HG03175 (cell line): ENCODE measurements around the gene PKP3.
"Not testable (repeated sequence)": the region's sequence is repeated elsewhere in the genome, so short reads cannot be mapped to it uniquely, and the experiment has no call there.

ENCODE experiments used
- ATAC-seq: cut with Tn5 transposase; IDR thresholded peaks from one replicate; pipeline ENCODE4 v1.9.1; 2021; ENCODE audit warnings: mild to moderate bottlenecking, moderate library complexity; ENCODE audit not compliant: unreplicated experiment

The PKP3 gene

DNA sequence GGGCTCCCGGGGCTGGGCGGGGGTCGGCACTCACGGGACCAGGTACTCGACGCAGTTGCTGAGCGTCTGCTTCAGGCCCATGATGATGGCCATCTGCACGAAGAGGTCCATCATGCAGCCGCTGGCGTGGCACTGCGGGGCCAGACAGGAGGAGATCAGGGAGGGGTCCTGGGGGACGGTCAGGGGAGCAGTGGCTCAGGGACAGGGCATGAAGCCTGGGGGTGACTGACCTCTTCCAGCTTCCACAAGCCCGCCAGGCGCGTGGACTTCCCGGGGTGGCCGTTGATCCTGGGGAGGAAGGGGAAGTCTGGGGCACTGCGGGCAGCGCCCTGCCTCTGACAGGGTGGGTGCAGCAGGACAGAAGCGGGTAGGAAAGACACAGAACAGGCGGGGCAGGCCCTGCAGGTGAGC lies 26.9 kb downstream of the PKP3 start:
- no peak for ATAC-seq

DNA sequence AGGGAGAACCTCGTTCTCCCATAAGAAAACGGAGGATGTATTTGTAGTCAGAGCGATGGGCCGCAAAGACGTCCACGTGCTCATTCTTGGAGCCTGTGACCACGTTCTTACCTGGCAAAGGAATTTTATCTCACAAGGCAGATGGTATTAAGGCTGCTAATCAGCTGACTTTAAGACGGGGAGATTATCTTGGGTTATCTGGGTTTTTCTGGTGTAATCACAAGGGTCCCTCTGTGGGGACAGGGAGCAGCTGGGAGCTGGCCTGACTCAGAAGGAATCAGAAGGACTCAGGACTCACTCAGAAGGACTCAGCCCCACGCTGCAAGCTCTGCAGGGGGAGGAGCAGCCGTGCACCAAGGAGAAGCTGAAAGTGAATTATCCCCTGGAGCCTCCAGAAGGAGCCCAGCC lies 28.2 kb downstream of the PKP3 start:
- ATAC-seq, result no peak

GRCh38 chr11:424232-424631 lies 30.2 kb downstream of the PKP3 start:
- ATAC-seq, result no peak

DNA sequence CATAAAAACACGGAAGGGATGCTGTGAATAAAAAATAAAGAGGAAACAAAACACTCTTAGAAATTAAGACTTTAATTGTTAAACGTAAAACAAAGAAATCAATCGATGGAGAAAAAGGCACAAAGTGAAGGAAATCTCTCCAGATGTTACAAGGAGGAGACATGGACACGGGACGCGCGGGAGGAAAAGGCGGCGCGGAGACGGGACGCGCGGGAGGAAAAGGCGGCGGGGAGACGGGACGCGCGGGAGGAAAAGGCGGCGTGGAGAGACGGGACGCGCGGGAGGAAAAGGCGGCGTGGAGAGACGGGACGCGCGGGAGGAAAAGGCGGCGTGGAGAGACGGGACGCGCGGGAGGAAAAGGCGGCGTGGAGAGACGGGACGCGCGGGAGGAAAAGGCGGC lies 30.8 kb downstream of the PKP3 start:
- ATAC-seq, result not testable (repeated sequence)

DNA sequence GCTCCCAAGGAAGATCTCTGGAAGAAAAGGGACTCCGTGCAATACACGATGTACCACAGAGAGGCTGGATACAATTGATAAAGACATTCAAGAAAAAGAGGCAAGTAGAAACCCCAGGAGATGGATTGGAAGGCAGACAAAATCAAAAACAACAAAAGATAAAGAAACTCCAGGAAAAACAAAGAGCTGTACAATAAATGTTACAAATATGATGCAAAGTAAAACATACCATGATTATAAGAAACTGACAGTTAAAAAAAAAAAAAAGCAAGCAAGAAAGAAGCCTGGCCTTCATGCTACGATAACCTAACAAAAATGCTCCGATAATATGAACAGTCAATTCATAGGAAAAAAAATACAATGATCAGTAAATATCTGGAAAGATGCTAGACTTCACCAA lies 31.3 kb downstream of the PKP3 start:
- no peak for ATAC-seq

GRCh38 chr11:426851-427250 lies 32.8 kb downstream of the PKP3 start:
- no peak for ATAC-seq

DNA sequence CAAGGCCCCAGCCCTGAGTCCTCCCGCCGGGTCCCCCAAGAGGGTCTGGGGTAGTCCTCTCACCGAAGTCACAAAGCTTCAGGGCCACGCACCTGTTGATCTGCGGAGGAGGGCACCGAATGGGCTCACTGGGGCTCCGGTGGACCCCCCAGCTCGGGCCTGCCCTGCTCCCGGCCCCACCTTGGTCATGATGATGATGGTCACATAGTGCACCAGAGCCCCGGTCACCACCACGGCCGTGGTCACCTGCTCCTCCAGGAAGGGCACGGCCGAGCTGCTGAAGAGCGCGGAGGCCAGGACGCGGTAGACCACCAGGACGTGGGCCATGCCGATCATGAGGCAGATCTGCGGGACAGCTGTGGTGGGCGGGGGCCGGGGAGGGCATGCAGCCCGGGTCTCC lies 34.3 kb downstream of the PKP3 start:
- no peak for ATAC-seq

- no peak for ATAC-seq
Observed at GRCh38 chr11:429391-429790, 35.4 kb downstream of the PKP3 start.

DNA sequence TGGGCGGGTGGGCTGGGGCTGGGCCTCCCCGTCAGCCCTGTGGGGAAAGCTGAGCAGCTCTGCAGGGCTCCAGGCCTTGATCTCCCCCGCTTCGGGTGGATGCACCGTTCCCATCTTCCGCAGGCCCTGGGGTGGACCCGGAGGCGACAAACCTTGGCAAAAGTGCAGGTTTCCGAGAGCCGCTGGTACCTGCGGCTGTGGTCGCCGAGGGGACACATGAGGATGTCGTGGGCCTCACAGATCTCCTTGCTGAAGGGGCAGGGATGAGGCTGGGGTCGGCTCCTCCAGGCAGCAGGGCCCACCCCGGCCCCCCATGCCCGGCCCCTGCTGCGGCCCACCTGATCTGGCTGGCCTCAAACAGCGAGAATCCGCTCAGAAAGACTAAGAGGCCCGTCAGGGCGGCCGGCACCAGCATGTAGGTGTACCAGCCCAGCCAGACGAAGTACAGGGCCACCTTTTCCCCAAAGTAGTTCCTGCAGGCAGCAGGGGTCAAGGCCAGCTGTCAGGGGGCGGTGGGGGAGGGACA lies 36.0 kb downstream of the PKP3 start:
- no peak for ATAC-seq

GRCh38 chr11:431921-432320 lies 37.9 kb downstream of the PKP3 start:
- no peak for ATAC-seq

DNA sequence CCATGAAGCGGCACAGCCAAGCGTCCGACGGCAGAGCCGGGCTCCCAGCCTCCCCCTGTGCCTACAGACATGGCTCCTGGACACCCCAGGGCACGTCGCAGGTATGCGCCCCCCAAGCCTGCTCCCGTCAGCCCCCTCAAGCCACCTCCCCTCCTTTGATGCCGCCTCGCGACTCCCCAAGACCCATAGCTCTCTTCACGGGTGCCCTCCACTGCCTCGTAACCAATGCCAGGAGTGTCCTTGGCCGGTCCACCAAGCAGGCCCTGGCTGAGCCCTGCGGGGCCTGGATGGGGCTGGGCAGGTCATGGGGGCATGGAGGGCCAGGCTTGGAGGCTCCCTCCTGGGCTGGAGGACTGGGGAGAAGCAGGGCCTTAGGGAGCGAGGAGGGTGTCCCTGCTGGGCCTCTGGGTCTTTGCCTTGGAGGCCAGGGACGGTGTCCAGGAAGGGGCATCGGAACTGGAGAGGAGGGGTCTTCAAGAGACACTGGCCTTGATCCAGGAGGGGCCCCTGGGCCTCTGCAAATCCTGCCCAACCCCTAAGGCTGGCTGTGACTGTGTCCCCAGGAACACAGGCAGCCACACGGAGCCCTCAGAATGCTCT lies 38.6 kb downstream of the PKP3 start:
- no peak for ATAC-seq

- no peak for ATAC-seq
Observed at GRCh38 chr11:433111-433510, 39.1 kb downstream of the PKP3 start.

DNA sequence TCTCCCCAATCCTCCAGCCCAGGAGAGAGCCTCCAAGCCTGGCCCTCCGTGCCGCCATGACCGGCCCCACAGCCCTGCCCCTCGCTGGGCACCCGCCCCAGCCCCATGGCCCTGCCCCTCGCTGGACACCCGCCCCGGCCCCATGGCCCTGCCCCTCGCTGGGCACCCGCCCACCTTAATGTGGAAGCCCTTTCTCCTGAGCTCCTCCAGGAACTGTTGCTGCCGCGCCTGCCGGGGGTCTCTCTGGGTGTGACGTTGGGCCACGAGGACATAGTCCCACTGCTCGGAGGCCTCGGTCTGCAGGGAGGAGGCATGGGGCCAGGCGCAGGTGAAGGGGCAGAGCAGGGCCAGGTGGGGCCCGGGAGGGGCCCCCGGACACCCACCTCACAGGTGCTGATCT lies 39.6 kb downstream of the PKP3 start:
- no peak for ATAC-seq

DNA sequence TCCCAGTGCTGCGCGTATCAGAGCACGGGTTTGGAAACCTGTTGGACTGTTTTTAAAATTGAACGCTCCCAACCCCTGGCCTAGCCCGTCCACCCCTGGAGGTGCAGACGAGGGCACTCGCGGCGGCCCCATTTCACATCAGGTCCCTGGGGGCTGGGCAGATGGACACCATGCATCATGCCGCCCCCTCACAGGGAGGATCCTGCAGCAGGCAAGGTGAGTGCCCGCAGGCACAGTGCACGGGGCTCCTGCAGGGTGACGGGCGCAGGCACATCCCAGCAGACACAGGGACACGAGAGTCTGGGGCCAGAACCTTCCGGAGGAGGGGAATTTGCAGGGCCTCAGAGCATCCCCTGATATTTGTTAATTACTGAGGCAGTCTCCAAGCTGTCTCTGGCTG lies 40.5 kb downstream of the PKP3 start:
- no peak for ATAC-seq

DNA sequence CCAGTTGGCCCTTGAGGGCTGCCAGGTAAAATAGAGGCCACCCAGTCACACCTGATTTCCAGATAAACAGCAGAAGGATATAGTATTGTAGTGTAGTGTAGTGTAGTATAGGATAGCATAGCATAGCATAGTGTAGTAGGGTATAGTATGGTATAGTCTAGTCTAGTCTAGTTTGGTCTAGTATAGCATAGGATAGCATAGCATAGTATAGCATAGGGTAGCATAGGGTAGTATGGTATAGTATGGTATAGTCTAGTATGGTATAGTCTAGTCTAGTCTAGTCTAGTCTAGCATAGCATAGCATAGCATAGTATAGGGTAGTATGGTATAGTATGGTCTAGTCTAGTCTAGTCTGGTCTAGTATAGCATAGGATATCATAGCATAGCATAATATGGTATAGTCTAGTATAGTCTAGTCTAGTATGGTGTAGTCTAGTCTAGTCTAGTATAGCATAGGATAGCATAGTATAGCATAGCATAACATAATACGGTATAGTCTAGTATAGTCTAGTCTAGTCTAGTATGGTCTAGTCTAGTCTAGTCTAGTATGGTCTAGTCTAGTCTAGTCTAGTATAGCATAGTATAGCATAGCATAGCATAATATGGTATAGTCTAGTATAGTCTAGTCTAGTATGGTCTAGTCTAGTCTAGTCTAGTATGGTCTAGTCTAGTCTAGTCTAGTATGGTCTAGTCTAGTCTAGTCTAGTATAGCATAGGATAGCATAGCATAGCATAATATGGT lies 41.2 kb downstream of the PKP3 start:
- not testable (repeated sequence) for ATAC-seq

DNA sequence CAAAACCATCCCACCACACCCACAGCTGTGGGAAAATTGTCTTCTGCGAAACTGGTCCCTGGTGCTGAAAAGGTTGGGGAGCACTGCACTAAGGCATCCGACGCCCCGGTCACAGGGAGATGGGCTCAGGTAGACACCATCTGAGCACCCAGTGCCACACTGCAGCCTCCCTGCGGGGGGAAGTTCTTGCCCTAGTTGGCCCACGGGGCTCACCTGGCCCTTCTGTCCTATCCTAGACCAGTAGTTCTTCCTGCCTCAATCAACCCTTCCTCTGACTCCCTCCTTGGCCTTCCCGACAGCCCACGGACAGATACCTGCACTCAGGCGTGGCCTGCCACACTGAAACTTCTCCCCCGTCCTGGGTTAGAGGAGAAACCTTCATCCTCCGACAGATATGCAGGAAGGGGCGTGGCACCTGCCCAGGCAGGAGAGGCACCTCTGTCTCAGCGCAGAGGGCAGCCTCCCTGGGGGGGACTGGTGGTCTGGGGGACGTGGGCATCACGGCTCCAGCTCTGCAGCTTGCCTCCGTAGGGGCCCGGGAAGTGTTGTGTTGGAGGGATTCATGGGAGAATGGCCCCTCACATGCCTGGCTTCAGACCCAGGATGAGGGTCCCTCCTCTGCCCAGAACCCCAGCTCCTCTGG lies 43.3 kb downstream of the PKP3 start:
- ATAC-seq, result no peak

DNA sequence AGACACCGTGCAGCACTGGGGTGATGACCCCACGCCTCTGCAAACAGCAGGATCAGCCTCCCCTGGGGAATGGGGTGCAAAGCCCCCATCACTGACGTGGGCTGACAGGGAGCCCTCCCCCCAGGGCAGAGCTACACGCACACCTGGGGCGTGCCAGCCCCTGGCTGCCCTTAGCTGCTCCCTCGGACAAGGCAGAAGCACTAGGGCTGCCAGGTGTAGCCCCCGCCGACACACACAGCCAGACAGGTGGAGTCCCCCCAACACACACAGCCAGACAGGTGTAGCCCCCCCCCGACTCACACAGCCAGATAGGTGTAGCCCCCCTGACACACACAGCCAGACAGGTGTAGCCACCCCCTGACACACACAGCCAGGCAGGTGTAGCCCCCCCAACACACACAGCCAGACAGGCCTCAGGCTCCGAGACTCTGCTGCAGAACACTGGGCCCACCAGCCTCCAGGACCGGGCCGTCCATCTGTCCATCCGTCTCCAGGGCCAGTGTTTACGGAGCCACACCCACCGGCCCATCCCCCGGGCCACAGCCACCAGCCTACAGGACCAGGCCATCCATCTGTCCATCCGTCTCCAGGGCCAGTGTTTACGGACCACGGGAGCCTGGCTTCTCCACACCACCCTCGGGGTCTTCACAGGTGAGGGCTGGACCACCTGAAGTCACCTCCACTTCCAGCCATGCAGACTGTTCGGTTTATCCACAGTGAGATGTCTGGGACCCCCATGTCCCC lies 44.3 kb downstream of the PKP3 start:
- no peak for ATAC-seq

GRCh38 chr11:439315-440064 lies 45.5 kb downstream of the PKP3 start:
- ATAC-seq, result no peak

DNA sequence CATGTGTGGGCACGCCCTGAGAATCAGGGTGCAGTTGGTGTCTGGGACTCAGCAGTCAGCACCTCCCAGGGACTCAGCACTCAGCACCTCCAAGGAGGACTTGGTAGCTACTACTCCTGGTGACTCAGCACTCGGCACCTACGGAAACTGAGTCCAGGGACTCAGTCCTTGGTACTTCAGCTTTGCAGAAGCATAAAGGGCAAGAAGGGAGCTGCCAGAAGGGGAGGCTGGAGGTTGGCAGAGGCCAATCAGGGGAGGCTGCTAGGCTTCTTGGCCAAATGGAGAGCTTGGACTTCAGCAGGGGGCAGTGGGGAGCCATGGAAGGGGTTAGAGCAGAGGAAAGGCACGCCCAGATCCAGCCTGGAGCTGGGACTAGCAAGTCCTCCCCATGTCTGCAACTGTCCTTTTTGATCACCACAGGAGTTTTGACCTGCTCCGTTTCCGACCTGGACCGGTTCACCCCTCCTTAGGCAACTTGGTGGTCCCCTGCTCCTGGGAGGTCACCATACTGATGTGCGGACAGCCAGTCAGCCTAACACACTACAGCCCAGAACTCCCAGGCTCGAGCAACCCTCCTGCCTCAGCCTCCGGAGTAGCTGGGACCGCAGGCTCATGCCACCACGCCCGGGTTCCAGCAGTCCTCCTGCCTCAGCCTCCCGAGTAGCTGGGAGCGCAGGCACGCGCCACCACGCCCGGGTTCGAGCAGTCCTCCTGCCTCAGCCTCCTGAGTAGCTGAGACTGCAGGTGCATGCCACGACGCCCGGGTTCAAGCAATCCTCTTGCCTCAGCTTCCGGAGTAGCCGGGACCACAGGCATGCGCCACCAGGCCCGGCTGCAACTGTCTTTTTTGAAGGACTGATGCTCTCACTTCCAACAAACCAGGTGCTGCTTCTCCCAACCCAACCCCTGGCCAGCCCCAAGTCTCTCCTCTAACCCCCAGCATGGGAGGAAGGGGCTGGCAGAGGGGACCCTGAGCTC lies 46.3 kb downstream of the PKP3 start:
- no peak for ATAC-seq

GRCh38 chr11:441043-441417 lies 47.0 kb downstream of the PKP3 start:
- ATAC-seq, result no peak
